Stimulated activated naive B cell treated with anti-CD40 and anti-IgM and Interleukin-4, amounts not matched to agents 10 μg/mL and 1 μg/mL and 100 μg/mL, for 72 hours (primary cell): Measurements from ENCODE around the gene MTHFSD.

Experiments used
- ATAC-seq, 2 donors: fragments of 150-1000 bp; cut with Tn5 transposase; replicated peaks; 2 replicates each; pipeline ENCODE4 v1.10.0; 2021; ENCODE audit warnings: moderate library complexity in 1 of 2
- DNase-seq: peaks from one replicate; pipeline ENCODE4 v3.0.0; 2021
- H3K27ac Mint-ChIP-seq: one replicate; pipeline ENCODE4 v1.8.0; 2022; ENCODE audit warnings: mild to moderate bottlenecking, mixed read lengths
- H3K27me3 Mint-ChIP-seq, 2 donors: one replicate each; pipeline ENCODE4 v1.8.0; 2022; ENCODE audit warnings: mixed read lengths in 2 of 2
- H3K36me3 Mint-ChIP-seq, 2 donors: one replicate each; pipeline ENCODE4 v1.8.0; 2022; ENCODE audit warnings: mixed read lengths in 2 of 2, mild to moderate bottlenecking in 1 of 2
- H3K4me1 Mint-ChIP-seq, 2 donors: one replicate each; pipeline ENCODE4 v1.8.0; 2022; ENCODE audit warnings: mixed read lengths in 2 of 2, mild to moderate bottlenecking in 1 of 2
- H3K4me3 Mint-ChIP-seq, 2 donors: one replicate each; pipeline ENCODE4 v1.8.0; 2022; ENCODE audit warnings: mild to moderate bottlenecking in 2 of 2, mixed read lengths in 2 of 2, moderate library complexity in 1 of 2
- H3K9me3 Mint-ChIP-seq, 2 donors: one replicate each; pipeline ENCODE4 v1.8.0; 2022; ENCODE audit warnings: mixed read lengths in 2 of 2, mild to moderate bottlenecking in 1 of 2

The MTHFSD gene

DNA sequence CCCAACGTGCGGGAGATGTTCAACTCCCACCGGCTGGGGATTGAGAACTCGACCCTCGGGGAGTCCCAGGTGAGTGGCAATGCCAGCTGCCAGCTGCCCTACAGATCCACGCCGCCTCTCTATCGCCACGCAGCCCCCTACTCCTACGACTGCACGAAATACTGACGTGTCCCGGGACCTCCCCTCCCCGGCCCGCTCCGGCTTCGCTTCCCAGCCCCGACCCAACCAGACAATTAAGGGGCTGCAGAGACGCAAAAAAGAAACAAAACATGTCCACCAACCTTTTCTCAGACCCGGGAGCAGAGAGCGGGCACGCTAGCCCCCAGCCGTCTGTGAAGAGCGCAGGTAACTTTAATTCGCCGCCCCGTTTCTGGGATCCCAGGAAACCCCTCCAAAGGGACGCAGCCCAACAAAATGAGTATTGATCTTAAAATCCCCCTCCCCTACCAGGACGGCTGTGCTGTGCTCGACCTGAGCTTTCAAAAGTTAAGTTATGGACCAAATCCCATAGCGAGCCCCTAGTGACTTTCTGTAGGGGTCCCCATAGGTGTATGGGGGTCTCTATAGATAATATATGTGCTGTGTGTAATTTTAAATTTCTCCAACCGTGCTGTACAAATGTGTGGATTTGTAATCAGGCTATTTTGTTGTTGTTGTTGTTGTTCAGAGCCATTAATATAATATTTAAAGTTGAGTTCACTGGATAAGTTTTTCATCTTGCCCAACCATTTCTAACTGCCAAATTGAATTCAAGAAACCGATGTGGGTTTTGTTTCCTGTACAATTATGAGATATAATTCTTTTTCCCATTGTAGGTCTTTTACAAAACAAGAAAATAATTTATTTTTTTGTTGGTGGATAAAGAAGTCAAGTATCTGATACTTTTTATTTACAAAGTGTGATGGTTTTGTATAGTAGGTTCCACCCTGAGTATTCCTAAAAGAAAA is 13.9 kb upstream of the MTHFSD start:
- Mint-ChIP-seq H3K4me3 (peak overlapping the region; percentile 41 to 62), H3K9me3 (no peaks in the 10 kb centered on the region), H3K27me3 (peaks cover 63 to 71% of the 10 kb centered on the region in 2 donors)

DNA sequence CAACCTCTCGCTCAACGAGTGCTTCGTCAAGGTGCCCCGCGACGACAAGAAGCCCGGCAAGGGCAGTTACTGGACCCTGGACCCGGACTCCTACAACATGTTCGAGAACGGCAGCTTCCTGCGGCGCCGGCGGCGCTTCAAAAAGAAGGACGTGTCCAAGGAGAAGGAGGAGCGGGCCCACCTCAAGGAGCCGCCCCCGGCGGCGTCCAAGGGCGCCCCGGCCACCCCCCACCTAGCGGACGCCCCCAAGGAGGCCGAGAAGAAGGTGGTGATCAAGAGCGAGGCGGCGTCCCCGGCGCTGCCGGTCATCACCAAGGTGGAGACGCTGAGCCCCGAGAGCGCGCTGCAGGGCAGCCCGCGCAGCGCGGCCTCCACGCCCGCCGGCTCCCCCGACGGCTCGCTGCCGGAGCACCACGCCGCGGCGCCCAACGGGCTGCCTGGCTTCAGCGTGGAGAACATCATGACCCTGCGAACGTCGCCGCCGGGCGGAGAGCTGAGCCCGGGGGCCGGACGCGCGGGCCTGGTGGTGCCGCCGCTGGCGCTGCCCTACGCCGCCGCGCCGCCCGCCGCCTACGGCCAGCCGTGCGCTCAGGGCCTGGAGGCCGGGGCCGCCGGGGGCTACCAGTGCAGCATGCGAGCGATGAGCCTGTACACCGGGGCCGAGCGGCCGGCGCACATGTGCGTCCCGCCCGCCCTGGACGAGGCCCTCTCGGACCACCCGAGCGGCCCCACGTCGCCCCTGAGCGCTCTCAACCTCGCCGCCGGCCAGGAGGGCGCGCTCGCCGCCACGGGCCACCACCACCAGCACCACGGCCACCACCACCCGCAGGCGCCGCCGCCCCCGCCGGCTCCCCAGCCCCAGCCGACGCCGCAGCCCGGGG is 12.9 kb upstream of the MTHFSD start:
- Mint-ChIP-seq H3K27ac (peak overlapping the region; percentile 87), H3K27me3 (peaks cover 65 to 67% of the 10 kb centered on the region in 2 donors), H3K4me3 (peak overlapping the region; percentile 59 to 61), H3K36me3 (no peaks in the 10 kb centered on the region), H3K9me3 (no peaks in the 10 kb centered on the region), H3K4me1 (peaks cover 14 to 38% of the 10 kb centered on the region in 2 donors)
- DNase-seq (no peak), ATAC-seq (no peak)

More for the DNA sequence above, 13.9 kb upstream of the MTHFSD start:
- DNase-seq, result no peak
- H3K27ac Mint-ChIP-seq, result peak overlapping the region; percentile 92
- peaks cover 11 to 29% of the 10 kb centered on the region in 2 donors for H3K4me1 Mint-ChIP-seq
- no peak for ATAC-seq
- H3K36me3 Mint-ChIP-seq, result no peaks in the 10 kb centered on the region

DNA sequence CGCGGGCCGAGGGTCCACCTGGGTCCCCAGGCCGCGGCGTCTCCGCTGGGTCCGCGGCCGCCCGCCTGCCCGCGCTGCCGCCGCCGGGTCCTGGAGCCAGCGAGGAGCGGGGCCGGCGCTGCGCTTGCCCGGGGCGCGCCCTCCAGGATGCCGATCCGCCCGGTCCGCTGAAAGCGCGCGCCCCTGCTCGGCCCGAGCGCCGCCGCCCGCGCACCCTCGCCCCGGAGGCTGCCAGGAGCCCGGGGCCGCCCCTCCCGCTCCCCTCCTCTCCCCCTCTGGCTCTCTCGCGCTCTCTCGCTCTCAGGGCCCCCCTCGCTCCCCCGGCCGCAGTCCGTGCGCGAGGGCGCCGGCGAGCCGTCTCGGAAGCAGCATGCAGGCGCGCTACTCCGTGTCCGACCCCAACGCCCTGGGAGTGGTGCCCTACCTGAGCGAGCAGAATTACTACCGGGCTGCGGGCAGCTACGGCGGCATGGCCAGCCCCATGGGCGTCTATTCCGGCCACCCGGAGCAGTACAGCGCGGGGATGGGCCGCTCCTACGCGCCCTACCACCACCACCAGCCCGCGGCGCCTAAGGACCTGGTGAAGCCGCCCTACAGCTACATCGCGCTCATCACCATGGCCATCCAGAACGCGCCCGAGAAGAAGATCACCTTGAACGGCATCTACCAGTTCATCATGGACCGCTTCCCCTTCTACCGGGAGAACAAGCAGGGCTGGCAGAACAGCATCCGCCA is 12.1 kb upstream of the MTHFSD start:
- Mint-ChIP-seq H3K9me3 (no peaks in the 10 kb centered on the region), H3K4me1 (peaks cover 14 to 38% of the 10 kb centered on the region in 2 donors), H3K4me3 (peak overlapping the region; percentile 59 to 61), H3K27ac (peak overlapping the region; percentile 87), H3K36me3 (no peaks in the 10 kb centered on the region), H3K27me3 (peaks cover 64% of the 10 kb centered on the region in 2 donors)
- DNase-seq (no peak), ATAC-seq (no peak)

DNA sequence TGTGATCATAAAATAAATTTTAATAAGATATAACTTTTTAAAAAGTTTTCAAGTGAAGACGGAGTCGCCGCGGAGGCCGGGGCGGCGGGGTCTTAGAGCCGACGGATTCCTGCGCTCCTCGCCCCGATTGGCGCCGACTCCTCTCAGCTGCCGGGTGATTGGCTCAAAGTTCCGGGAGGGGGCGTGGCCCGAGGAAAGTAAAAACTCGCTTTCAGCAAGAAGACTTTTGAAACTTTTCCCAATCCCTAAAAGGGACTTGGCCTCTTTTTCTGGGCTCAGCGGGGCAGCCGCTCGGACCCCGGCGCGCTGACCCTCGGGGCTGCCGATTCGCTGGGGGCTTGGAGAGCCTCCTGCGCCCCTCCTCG is 11.5 kb upstream of the MTHFSD start, which contains the start of gene FOXC2:
Gene FOXC2 (plus strand): TSS at position 229 of the 365 bp plus-strand sequence. CDS start 507 bp downstream, outside the sequence.
- peaks cover 63 to 64% of the 10 kb centered on the region in 2 donors for H3K27me3 Mint-ChIP-seq
- H3K4me1 Mint-ChIP-seq, result peaks cover 14 to 38% of the 10 kb centered on the region in 2 donors
- no peak for DNase-seq
- H3K9me3 Mint-ChIP-seq, result no peaks in the 10 kb centered on the region
- ATAC-seq, result no peak
- peak within 1 kb of the TSS; percentile 87 for H3K27ac Mint-ChIP-seq
- peak within 1 kb of the TSS; percentile 59 to 61 for H3K4me3 Mint-ChIP-seq
- H3K36me3 Mint-ChIP-seq, result no peaks in the 10 kb centered on the region

DNA sequence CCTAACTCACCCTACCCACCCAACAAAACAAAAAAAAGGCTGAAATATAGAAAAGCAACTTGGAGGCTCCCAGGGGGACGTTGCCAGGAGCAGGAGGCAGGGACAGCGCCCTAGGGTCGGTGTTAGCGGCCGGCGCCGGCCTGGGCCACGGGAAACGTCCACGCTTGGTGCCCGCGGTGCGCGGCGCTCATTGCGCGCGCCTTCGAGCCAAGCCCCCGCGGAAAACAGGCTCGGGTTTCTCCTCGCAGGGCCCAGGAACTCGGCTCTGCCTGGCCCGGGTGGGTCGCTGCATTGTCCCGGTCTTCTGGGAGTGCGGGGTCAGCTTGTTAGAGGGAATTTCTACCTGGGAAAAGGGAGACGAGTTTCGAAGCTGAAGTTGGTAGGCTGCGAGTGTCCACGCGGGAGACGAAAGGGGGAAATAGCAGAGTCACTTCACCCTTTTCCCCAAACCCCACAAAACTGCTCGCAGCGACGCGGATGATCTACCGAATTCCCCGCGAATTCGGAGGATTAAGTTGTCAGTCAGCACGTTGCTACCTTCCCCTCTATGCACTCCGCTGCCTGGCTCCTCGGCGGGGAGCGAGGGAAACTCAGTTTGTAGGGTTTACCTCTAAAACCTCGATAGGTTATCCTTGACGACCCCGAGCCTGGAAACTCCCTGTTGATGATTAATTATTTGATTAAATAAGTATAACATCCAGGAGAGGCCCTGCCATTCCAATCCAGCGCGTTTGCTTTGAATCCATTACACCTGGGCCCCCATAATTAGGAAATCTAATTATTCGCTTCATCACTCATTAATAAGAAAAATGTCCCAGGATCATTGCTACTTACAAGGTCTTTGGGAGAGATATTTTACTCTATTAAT is 10.8 kb upstream of the MTHFSD start:
- Mint-ChIP-seq H3K4me1 (peaks cover 14 to 32% of the 10 kb centered on the region in 2 donors), H3K27ac (peak overlapping the region; percentile 82), H3K4me3 (peak overlapping the region in 1 of 2 donors; percentile 13), H3K27me3 (peaks cover 55 to 58% of the 10 kb centered on the region in 2 donors), H3K36me3 (no peaks in the 10 kb centered on the region), H3K9me3 (no peaks in the 10 kb centered on the region)
- ATAC-seq (no peak), DNase-seq (no peak)

DNA sequence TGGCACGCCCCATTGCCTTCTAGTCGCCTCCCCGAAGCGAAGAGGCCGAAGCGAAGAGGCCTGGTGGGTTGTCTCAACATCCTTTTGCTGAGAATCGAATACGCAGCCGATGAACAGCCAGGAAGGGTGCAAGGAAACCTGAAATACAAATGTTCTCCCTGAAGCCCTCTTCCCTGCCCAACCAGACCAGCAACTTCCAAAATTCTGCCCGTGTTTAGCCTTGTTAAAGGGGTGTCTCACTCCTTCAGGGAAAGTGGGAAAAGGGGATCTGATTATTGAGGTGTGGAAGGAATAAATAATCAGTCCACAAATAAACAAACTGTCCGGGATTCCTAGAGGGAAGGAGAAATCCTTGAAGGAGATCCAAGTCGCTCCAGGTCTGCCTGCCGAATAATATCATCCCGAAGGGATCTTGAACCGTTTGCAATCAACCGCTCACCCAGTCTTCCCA is 10.2 kb upstream of the MTHFSD start:
- Mint-ChIP-seq H3K9me3 (no peaks in the 10 kb centered on the region), H3K27me3 (peaks cover 53 to 55% of the 10 kb centered on the region in 2 donors), H3K36me3 (no peaks in the 10 kb centered on the region), H3K27ac (peak overlapping the region; percentile 82), H3K4me3 (peak overlapping the region in 1 of 2 donors; percentile 13), H3K4me1 (peaks cover 14 to 32% of the 10 kb centered on the region in 2 donors)
- ATAC-seq (no peak), DNase-seq (no peak)

DNA sequence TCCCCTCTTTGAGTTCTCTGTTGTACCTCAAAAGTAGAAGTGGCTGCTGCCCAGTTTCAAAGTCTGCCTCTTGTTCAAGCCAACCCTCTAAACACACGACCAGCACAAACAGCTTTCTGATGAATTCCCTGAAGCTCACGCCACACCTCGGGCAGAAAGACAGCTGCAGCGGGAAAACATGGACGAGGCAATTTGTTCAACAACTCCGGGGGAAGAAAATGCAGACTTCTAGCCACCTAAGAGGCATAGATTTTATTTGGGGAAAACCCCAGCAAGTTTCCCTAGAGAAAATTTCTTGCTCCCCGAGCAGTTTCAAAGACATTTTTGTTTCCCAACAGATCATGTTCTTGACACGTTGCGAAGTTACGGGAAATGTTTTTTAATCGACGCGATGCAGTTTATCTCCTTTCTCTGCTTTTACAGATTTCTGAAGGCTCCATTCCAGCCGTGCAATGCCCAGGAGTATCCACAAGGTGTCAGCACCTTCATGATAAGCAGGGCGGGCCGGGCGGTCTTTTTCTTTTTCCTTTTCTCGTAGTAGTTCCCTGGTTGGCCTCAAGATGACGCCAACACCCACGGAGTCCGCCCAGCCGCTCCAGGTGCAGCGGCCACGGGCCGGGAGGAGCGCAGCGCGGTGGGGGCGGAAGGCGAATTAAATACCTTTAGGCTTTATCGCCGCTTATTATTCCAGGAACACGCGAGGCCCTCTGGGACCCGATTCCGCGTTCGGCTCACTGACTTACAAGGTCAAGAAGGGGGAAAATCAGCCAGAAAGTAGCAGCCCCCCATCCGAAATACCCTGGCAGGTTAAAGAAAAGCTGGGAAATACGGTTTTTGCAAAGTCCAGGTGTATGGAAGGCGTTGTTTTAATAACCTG is 8.7 kb upstream of the MTHFSD start:
- peak overlapping the region; percentile 15 for H3K27ac Mint-ChIP-seq
- H3K9me3 Mint-ChIP-seq, result no peaks in the 10 kb centered on the region
- peak; percentile 76 for DNase-seq
- peaks cover 58 to 64% of the 10 kb centered on the region in 2 donors for H3K27me3 Mint-ChIP-seq
- peak; percentile 73 to 83 for ATAC-seq
- peaks cover 14 to 29% of the 10 kb centered on the region in 2 donors for H3K4me1 Mint-ChIP-seq
- H3K4me3 Mint-ChIP-seq, result peak overlapping the region; percentile 52 to 56
- no peaks in the 10 kb centered on the region for H3K36me3 Mint-ChIP-seq

DNA sequence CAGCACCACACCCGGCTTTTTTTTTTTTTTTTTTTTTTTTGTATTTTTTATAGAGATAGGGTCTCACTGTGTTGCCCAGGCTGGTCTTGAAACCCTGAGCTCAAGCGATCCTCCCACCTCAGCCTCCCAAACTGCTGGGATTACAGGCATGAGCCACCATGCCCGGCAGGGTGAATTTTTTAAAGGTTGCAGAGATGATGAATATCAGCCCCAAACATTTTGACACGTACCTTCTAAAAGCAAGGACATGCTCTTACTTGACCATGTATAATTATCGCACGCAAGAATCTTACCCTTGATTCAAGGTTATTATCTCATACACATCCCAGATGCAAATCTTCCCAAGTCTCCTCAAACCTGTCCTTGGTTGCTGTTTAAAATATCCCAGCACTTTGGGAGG is 7.3 kb upstream of the MTHFSD start:
- H3K36me3 Mint-ChIP-seq, result no peaks in the 10 kb centered on the region
- peaks cover 12 to 22% of the 10 kb centered on the region in 2 donors for H3K4me1 Mint-ChIP-seq
- no peak for DNase-seq
- H3K27ac Mint-ChIP-seq, result no peak overlapping the region
- H3K27me3 Mint-ChIP-seq, result peaks cover 57 to 64% of the 10 kb centered on the region in 2 donors
- H3K4me3 Mint-ChIP-seq, result no peak overlapping the region
- no peak for ATAC-seq
- H3K9me3 Mint-ChIP-seq, result no peaks in the 10 kb centered on the region

DNA sequence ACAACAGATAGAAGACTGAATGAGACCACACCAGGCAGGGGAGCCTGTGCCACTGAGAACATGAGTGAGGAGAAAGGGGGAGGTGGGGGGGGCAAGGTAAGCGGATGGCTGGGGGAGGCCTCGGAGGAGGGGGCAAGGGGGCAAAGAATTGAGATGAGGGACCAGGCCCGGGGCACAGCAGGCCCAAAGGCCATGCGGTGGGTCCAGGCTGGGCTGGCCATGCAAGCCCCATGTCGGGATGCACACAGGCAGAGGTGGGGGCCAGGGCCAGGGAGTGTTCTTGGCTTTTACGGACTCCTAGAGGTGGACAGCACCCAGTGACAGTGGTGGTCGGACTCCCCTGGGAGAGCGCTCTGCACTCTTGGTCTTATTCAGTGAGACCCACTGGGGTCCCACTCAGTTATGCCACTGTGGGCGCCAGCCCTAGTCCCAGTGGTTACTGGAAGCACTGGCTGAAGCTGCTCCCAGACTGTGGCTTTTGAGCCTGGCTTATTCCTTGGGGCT is 4.8 kb upstream of the MTHFSD start:
- Mint-ChIP-seq H3K4me3 (no peak overlapping the region), H3K36me3 (peaks cover 4 to 6% of the 10 kb centered on the region in 2 donors), H3K27me3 (peaks cover 44 to 50% of the 10 kb centered on the region in 2 donors)

DNA sequence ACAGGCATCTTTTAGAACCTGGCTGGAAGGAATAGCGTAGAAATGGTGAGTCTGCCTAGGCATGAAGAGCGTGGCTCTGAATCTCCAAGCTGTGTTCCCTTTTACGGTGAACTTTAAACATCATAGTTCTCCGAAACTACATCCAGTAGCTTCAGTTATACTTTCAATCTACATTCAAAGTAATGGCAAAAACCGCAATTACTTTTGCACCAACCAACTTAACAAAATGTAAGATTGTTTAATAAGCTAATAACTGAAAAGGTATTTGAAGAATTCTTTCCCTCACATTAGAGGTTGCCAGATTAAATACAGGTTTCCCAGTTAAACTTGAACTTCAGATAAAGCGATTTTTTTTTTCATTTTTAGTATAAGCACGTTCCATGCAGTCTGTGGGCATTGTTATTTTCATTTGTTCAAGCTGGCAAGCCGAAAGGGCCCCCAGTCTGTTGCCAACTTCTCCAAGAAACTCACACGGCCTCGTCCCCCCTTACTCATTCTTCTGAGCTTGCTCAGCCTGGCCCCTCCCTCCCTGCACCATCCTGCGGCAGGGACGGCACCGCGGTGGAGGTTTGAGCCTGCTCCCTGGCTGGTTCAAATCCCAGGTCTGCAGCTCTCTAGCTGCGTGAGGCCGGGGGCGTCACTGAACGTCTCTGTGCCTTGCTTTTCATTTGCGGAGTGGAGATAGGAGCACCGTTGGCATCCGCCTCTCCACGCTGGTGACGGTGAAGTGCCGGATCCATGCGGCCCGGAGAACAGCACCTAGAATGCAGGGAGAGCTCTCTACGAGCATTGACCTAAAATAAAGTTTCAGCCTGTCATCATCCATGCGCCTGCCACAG is 3.5 kb upstream of the MTHFSD start:
- Mint-ChIP-seq H3K4me3 (no peak overlapping the region), H3K4me1 (peaks cover 8 to 25% of the 10 kb centered on the region in 2 donors), H3K36me3 (peaks cover 11 to 13% of the 10 kb centered on the region in 2 donors), H3K27ac (no peak overlapping the region), H3K9me3 (no peaks in the 10 kb centered on the region), H3K27me3 (peaks cover 32 to 37% of the 10 kb centered on the region in 2 donors)
- ATAC-seq (no peak), DNase-seq (no peak)

More for the DNA sequence above, 4.8 kb upstream of the MTHFSD start:
- H3K27ac Mint-ChIP-seq, result no peak overlapping the region
- H3K4me1 Mint-ChIP-seq, result peaks cover 9 to 23% of the 10 kb centered on the region in 2 donors
- no peak for ATAC-seq
- DNase-seq, result no peak
- H3K9me3 Mint-ChIP-seq, result no peaks in the 10 kb centered on the region

DNA sequence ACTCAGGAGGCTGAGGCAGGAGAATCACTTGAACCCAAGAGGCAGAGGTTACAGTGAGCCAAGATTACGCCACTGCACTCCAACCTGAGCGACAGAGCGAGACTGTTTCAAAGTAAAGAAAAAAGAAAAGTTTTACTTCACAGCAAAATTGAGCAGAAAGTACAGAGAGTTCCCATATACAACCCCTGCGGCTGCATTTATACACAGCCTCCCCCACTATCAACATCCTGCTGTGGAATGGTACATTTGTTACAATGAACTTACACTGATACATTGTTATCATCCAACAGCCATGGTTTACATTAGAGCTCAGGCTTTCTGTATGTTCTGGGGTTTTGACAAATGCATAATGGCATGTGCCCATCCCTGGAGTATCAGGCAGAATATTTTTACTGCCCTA is 2.6 kb upstream of the MTHFSD start:
- Mint-ChIP-seq H3K9me3 (no peaks in the 10 kb centered on the region), H3K36me3 (peaks cover 13 to 15% of the 10 kb centered on the region in 2 donors), H3K4me3 (no peak overlapping the region), H3K27ac (no peak overlapping the region), H3K4me1 (peaks cover 7 to 20% of the 10 kb centered on the region in 2 donors), H3K27me3 (peaks cover 22 to 34% of the 10 kb centered on the region in 2 donors)
- DNase-seq (no peak), ATAC-seq (no peak)
